ENCODE results near the gene CCDC47.

CCDC47 gene

DNA sequence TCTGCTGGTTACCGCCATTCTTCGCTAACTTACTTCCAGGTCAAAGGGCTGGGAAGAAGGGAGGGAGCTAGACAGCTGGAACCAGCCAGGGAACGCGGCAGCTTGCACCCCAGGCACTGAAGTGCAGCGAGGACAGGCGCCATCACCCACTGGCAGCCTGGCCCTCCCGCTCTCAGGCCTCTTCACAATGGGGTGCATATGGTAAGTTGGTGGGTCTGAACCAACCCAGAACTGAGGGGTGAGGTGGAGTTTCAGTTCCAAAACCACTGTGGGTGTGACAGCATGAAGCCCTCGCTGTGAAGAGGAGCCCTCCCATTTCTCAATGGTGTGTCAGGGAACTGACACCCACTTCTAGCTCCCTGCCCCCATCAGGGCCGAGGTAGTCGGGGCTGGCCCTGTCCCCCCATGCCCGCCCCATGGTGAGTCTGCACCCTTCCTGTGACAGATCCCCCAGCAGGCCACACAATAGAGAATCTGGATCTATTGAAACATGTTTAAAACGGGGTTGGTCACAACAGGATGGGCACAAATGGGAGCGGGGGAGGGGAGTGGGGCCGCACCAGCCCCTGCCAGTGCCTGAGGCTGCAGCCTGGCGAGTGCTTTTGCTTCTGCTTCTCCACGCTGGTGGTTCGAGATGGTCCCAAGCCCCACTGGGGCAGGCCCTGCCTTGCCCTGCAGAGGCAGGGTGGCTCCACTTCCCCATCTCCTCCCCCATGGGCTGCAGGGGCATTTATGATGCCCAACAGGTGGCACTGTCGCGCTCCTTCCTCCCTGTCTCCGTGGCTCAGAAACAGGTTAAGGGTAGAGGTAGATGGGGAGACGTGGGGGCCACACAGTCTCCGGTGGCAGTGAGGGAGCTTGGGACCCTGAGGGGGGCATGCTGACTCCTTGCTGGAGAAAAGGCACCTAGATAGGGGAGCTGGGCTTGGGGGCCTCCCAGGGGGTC lies 75.8 kb downstream of the CCDC47 start:
- H3K4me1 Mint-ChIP-seq (ENCODE audit: low read depth in 2 of 2), result peaks cover 63 to 66% of the 10 kb centered on the region in 2 donors
- peak overlapping the region; percentile 98 to 99 for H3K27ac Mint-ChIP-seq
- DNase-seq, result peak; percentile 87 to 90 (median 87)
- H3K27me3 Mint-ChIP-seq, result no peaks in the 10 kb centered on the region
- H3K4me3 Mint-ChIP-seq, result peak overlapping the region; percentile 98
- no peaks in the 10 kb centered on the region for H3K9me3 Mint-ChIP-seq
- peaks cover 85% of the 10 kb centered on the region for H3K36me3 Mint-ChIP-seq (ENCODE audit: insufficient read depth)
- ATAC-seq (replicated peaks), result peak; percentile 35

DNA sequence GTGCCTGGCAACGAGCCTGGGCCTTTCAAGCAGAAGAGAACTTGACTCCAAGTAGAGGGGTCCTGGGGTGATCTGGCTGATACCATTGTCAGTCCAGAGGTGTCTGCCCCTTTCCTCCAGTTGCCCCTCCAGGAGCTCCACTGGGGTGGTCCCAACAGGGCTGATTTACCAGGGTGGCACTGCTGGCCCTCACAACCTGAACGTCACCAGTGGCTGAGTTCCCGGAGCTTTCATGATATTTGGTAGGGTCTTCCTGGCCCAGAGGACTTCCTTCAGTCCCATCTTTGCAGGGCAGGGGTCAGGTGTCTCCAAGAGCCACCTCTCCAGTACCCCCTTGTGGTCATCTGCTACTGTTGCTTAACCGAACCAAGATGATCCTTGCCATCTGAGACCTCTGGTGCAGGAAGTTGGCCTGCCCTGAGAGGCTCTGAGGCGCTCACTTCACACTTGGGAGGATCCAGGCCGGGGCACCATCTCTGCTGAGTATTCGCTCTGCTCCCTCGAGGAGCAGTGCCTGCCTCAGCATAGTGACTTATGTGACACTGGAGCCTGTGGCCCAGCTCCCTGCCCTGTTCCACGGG lies 76.9 kb downstream of the CCDC47 start:
- no peaks in the 10 kb centered on the region for H3K9me3 Mint-ChIP-seq
- no peaks in the 10 kb centered on the region for H3K27me3 Mint-ChIP-seq
- H3K27ac Mint-ChIP-seq, result peak overlapping the region; percentile 98 to 99
- H3K36me3 Mint-ChIP-seq (ENCODE audit: insufficient read depth), result peaks cover 85% of the 10 kb centered on the region
- H3K4me1 Mint-ChIP-seq (ENCODE audit: low read depth in 2 of 2), result peaks cover 51 to 57% of the 10 kb centered on the region in 2 donors
- ATAC-seq (replicated peaks), result no peak
- H3K4me3 Mint-ChIP-seq, result peak overlapping the region; percentile 98
- DNase-seq, result peak; percentile 26 to 36 (median 30)

DNA sequence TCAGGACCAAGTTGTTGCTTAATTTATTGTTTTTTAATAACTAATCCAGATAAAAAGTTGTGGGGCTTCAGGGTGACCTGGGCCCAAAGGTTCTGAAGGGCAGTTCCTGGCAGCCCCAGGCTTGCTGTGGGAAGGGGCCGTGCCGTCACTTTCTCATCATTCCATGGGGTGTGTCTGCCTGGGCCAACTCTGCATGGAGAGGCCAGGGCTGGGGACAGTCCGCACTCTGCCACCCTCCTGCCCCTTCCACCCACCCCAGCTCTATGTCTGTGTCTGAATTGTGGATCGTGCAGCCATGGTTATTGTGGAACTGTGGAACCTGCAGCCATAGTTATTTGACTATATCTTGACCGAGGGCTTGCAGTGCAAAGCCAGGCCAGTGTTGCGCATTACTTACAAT lies 77.5 kb downstream of the CCDC47 start:
- Mint-ChIP-seq H3K4me3 (peak overlapping the region; percentile 98), H3K9me3 (no peaks in the 10 kb centered on the region), H3K27ac (peak overlapping the region; percentile 98 to 99), H3K36me3 (ENCODE audit: insufficient read depth) (peaks cover 83% of the 10 kb centered on the region), H3K4me1 (ENCODE audit: low read depth in 2 of 2) (peaks cover 46 to 53% of the 10 kb centered on the region in 2 donors), H3K27me3 (no peaks in the 10 kb centered on the region)
- DNase-seq, result no peak
- no peak for ATAC-seq (replicated peaks)
